LNCAP (cell line): ENCODE results near the gene TTLL4.

Experiments used
- TF ChIP-seq, protein P1 (sequence below): fragments of 450-650 bp; IDR thresholded peaks from 2 replicates; pipeline ENCODE4 v1.5.1; 2017; ENCODE audit warnings: mild to moderate bottlenecking

The TTLL4 gene

DNA sequence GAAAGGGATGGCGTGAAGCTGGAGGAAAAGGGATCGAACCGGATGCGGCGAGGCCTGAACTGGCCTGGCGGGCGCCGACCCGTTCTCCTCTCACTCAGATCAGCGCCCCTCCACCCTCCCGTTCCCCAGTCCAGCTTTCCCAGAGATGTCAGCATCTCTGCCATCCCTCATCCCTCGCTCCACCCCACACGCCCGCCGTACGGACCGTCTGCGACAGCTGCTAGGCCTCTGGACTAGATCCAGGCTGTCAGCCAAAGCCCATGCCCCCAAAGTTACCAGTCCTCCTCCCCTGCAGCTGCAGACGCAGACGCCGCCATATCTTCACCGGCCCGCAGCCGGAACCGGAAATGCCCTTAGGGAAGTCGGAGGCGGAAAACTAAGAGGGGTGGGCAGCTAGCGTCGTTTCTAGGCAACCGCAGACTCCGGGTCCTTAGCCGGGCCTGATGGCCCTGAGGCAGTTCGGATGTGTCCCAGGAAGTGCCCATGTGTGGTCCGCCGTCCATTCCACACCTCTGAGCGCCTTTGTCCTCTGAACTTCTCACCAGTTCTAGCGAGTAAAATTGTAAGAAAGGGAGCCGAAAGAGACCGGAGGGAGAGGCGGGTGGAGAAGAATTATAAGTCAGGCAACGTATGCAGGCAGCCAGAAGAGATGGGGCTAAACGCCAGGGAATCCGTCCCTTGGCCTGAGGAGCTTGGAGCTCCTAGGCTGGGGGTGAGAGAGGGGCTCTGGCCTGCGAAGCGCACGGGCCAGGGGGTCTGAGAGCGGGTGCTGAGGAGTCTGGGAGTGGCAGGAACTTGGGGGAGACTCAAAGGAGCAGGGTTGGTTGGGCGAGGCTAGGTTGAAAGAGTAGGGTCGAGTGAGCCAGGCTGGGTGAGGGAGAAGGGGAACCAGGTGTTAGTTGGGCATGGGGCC is 38.7 kb upstream of the TTLL4 start, which contains the start of the genes RNF25 and STK36:
Gene RNF25, minus strand, starts transcription at position 349 of the 913 bp plus-strand sequence. Its CDS starts 32 bp downstream, at position 317.
Gene STK36, plus strand, starts transcription at position 433 of the 913 bp plus-strand sequence. CDS start 744 bp downstream, outside the sequence.
- TF ChIP-seq, protein P1, sequence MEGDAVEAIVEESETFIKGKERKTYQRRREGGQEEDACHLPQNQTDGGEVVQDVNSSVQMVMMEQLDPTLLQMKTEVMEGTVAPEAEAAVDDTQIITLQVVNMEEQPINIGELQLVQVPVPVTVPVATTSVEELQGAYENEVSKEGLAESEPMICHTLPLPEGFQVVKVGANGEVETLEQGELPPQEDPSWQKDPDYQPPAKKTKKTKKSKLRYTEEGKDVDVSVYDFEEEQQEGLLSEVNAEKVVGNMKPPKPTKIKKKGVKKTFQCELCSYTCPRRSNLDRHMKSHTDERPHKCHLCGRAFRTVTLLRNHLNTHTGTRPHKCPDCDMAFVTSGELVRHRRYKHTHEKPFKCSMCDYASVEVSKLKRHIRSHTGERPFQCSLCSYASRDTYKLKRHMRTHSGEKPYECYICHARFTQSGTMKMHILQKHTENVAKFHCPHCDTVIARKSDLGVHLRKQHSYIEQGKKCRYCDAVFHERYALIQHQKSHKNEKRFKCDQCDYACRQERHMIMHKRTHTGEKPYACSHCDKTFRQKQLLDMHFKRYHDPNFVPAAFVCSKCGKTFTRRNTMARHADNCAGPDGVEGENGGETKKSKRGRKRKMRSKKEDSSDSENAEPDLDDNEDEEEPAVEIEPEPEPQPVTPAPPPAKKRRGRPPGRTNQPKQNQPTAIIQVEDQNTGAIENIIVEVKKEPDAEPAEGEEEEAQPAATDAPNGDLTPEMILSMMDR = no peak

DNA sequence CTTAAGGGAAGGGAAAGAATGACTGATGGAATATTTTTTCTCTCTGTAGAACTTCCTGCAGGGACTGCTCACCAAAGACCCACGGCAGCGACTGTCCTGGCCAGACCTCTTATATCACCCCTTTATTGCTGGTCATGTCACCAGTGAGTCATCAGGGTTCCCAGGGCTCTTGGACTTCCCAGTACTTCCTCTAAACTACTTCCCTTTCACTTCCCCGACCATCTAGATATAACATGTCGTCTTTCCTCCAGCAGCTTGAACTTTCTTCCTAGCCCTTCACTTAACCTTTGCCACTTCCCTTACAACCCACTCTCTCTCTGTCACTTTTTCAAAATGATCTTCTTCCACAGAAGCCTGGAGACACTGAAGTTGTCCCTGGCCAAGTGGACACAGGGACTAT is 31.5 kb upstream of the TTLL4 start:
- TF ChIP-seq, protein P1 = no peak

DNA sequence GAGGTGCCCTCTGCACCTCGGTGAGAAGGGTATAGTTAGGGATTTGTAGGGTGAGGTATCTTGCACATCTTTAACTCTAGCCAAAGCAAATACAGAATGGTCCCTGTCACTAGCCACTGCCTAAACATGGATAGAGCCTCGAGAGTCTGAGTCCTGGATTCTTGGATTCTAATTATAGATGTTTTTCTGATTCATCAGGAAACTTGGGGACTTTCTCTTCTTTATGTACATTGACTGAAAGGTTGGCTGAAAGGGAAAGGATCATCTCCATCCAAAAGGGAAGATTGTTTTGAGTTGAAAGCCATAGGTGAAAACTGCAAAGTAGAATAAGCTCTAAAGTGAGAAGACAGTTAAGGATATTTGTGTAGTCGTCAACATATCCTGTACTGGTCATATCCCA is 30.6 kb upstream of the TTLL4 start:
- TF ChIP-seq, protein P1 = no peak

DNA sequence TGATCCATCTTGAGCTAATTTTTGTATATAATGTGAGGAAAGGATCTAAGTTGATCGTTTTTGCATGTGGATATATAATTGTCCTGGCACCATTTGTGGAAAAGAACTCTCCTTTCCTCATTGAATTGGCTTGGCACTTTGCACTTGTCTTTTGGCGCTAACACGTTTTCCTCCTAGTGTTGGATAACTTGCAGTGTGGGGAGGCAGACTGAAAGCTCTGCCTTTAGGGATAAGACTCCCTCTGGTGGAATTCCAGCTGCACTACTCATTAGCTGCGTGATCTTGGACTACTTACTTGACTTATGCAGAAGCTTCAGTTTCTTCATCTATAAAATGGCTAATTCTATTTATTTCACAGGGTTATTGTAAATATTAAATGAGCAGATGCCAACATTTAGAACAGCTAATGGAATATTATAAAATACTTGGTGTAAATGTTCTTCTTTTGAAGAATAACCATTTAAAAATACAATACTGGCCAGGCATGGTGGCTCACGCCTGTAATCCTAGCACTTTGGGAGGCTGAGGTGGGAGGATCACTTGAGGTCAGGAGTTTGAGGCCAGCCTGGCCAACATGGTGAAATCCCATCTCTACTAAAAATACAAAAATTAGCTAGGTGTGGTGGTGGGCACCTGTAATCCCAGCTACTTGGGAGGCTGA is 23.1 kb upstream of the TTLL4 start:
- TF ChIP-seq, protein P1 = peak; percentile 85

DNA sequence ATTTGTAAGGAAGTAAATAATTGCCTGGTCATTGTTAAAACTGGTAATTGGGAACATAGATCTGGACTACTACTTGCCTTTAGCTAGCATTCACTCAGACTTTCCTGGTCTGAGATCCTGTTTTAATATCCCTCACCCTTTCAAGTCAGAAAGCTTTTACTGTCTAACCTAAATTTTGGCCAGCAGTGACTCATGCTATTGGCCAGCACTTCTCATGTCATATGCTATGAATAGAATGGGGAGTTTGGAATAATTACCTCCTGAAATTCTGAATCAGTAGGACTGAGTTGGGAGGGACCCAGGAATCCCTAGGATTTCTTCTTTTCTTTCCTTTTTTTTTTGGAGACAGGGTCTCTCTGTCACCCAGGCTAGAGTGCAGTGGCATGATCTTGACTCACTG is 19.4 kb upstream of the TTLL4 start:
- TF ChIP-seq, protein P1 = no peak

DNA sequence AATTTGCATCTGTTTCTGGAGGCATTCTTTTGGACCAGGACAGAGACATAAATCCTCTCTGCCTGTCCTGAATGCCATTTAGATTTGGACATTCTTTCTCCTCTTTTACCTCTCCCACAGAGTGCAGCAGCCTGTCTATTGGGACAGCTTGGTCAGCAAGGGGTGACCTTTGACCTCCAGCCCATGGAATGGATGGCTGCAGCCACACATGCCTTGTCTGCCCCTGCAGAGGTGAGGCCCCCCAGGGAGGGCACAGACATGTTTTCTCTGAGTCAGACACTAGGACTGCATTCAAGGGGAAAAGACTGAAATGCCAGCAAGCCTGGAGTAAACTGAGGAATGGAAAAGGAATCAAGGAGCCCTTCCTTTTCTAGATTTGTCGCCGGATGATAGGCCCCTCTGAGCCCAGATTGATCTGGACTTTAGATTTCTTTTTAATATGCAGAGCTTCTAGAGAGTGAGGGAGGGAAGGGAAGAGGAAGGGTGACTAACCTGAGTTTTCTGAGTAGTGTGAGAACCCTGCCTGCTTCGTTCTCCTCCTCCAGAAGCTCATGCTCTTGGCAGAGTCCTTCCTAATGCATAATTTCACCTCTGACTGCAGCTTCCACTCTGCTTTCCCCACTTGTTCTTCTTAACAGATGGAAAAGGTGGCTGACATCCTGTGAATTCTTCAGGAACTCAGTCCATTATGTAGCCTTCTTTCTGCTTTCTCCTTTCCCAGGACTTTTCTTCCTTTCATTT is 16.1 kb upstream of the TTLL4 start:
- TF ChIP-seq, protein P1 = no peak

DNA sequence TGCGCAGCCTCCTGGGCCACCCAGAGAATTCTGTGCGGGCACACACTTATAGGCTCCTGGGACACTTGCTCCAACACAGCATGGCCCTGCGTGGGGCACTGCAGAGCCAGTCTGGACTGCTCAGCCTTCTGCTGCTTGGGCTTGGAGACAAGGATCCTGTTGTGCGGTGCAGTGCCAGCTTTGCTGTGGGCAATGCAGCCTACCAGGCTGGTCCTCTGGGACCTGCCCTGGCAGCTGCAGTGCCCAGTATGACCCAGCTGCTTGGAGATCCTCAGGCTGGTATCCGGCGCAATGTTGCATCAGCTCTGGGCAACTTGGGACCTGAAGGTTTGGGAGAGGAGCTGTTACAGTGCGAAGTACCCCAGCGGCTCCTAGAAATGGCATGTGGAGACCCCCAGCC is 11.8 kb upstream of the TTLL4 start:
- TF ChIP-seq, protein P1 = no peak
